Ramos (cell line): ENCODE data around the gene FNDC7.
"Not testable (repeated sequence)": the region's sequence is repeated elsewhere in the genome, so short reads cannot be mapped to it uniquely, and the experiment has no call there.

Experiments used
- in situ Hi-C: fragments of 300-500 bp; cut with MboI; formaldehyde crosslinking; loops from one replicate; pipeline ENCODE4 v1.14.3; 2022; ENCODE audit warnings: low sequenced_read_pairs; ENCODE audit not compliant: unreplicated experiment

The FNDC7 gene

DNA sequence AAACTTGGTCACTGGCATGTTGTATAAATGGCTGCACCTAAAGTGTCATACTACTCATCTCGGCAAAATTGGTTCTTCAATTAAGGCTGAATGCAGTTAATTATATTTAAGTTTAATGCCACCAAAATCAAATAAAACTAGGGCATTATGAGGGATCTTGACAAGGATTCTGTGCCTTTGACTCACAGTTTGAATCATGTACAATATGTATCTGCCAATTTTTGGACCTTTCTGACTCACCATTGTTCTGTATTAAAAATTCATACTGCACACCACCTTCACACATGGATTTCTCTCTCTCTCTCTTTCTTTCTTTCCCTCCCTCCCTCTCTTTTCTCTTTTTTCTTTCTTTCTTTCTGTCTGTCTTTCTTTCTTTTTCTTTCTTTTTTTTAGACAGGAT is 19.7 kb downstream of the FNDC7 start:
- in situ Hi-C loops, result no loop called here

DNA sequence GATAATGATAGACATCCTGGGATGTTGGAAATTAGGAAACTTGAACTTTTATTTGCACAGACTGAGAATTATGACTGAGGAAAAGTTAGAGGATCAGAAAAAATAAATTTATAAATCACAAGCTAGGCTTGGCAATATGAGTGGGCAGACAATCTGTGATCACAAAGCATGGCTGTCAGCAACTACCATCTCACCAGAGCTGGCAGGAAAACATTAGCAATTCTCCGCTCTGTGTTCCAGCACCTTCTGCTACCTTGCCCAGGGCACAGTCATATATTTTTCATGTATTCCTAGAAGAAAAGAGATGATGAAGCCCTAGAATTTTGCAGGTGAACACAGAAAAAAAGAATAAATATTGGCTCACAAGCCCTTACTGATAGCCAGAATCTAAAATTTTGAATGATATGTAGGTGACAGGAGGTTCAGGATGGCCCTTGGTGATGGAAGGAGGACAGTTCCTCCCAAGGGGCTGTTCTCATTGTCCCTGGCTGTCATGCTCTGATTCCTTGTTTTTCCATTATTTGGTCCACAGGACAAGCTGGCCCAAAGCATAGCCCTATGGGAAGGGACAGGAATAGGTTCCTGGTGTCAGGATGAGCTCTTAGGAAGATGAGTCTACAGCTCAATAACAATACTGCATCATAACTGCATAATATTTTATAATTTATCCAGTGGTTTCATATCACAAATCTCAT is 21.6 kb downstream of the FNDC7 start:
- in situ Hi-C loops, result no loop called here

DNA sequence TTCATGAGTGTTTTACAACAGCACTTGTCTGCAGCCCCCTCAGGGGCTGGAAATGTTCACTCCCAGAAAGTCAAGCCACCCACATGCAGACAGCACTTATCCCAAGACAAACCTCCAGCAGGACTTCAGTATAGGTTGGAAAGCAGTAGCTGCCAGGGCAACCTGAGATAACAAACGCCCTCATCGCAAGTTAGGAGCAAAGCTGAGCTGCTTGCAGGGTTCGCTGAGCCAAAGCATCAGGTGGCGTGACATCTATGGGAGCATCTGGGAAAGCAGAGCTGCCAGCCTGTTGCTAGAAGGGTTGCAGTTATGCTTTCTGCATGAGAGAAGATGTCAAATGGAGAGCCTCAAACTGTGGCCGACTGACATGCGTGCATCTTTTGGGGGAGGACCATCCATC is 29.5 kb downstream of the FNDC7 start:
- in situ Hi-C loops, result no loop called here

DNA sequence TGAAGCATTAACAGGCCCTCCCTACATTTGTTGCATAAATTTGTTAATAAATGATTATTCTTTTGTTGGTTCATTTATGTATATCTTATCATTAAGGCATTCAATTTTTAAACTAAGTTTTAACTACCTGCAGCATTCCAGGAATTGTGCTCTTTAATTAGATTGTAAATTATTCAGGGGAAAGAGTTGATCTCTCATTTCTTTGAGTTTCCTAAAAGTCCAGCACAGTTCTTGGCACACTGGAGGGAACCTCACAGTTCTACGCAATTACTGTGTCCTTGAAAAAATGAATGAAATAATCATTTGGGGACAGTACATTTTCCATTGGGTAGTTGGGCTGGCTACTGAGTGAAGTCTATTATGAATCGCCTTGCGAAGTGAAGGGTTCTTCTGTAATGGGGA is 33.3 kb downstream of the FNDC7 start:
- in situ Hi-C loops, result no loop called here

DNA sequence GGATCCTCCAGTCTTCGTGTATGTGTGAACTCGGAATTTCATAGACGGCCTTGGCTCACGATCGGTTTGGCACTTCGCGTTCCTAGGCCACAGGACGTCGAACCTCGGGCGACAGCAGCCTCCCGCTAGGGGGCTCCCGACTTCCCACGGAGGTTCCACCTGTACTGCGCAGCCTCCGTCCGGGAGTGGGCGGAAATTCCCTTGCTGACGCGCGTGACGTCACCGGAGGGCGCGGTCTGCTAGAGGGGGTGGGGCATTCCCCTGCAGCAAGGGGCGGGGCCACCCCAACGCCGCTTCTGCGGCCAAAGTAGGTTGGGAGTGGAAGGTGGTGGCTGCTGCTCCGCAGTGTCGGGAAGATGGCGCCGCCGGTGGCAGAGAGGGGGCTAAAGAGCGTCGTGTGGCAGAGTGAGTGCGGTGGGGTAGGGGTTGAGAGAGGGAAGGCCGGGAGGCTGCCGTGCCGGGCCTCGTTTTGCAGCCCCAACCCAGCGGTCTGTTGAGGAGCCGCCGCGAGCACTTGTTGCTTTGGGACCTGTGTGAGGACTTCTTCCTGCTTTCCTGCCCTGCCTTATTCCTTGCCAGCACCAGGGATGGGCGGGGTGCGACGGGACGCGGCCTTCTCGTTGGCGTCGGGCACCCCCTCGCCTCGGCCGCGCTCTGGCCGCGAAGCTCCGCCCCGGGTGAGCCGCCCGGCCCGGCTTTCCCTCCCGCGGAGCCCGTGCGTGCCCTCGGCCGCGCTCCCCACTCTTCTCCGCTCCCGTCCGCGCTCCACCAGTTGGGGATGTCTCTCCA is 33.9 kb downstream of the FNDC7 start, which contains the start of gene STXBP3:
TSS of gene STXBP3 (plus strand) at position 293 of the 789 bp plus-strand sequence. CDS start at position 357, 64 bp downstream.
- in situ Hi-C loops, result no loop called here

DNA sequence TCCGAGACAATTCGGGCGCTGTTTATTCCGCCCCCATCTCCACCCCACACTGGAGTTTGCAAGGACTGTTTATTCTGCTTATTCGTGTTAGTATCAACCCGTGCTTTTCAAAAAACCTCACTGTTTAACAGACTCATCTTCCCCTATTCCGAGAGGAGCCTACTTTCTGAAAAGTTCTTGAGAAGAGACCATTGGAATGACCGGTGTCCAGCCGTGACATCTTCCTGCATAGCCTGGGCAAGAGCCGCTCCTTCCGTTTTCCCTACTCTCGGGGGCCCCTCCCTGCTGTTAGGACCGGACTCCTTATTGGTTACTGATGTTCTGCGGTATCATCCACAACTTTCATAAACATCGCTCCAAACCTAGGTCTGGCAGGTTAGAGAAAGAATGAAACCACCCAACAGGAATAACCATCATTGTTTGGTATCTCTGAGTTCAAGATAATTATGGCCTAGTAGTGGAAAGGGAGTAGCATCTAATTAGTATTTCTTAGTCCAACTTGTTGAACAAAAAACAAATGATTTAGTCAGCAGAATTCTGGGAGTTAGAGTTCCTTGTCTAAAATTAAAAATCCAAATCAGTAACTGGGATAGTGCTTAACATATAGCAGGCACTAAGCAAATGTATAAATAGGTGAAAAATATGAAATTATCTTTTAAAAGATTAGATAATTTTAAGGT is 34.6 kb downstream of the FNDC7 start:
- in situ Hi-C loops, result no loop called here

DNA sequence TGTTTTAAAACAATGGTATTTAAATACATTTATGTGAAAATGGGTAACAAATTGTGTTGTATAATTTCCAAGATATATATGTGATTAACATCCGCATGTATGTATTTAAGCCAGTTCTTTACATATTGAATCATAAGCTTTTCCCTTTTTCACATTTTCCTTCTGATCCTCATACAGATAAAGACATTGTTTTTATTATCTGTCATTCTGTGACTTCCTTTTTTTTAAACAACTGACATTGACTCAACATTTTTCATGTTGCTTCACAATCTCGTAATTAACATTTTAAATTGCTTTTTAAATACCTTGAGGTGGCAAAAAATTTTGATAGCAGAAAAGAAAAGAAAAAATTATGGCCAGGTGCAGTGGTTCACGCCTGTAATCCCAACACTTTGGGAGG is 35.2 kb downstream of the FNDC7 start:
- in situ Hi-C loops, result no loop called here

DNA sequence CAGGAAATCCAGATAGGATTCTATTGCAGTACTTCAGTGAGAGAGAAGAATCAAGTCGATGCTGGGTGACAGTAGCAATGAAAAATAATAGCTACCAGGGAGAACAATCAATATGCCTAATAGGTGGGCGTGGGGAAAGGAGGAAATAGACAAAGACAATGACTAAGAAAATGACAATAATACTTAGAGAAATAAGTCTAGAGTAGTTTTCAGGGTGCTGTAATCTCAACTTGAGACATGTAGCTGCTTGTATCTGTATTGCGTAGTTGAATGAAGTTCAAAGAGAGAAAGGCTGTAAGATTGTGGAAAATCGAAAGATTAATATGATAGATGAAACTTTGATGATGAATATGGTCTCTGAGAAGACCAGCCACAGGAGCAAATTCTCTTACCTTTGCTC is 36.4 kb downstream of the FNDC7 start:
- in situ Hi-C loops, result no loop called here

DNA sequence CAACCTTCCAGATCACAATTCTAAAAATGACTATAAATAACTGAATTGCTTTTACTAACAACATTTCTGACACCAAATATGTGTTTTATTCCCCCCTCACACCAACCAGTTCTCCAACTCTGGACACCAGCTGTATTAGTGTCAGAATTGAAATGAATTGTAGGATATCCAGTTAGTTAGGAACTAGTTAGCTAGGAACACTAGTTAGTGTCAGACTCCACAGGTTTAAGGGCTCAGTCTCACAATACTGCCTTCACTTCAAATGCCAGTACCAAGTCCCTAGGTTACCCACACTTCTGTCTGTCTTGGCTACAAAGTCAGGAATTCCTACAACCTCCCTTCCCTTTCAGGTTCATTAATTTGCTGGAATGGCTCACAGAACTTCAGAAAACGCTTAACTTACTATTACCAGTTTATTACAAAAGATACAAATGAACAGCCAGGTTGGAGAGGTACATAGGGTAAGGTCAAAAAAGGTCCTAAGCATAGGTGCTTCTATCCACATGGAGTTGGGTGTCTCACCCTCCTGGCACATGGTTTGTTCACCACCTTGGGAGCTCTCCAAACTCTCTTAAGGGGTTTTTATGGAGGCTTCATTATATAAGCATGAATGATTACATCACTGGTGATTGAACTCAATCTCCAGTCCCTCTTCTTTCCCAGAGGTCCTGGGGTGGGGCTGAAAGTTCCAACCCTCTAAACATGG is 37.9 kb downstream of the FNDC7 start:
- in situ Hi-C loops, result no loop called here

DNA sequence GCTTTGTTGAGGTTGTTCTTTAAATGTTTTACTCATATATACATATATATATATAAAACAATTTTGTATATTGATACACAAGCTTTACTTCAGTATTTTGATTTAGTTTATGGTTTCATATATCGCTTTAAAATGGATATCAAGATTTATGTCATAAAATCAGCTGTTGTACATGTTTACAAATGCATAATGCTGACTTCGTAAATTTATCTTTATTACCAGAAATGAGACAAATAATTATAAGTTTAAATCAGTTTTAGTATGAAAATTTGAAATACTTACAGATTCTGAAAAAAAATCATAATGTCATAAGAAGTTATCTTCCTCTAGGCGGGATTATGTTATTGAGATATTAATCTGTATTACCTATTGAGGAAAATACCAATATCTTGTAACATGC is 40.7 kb downstream of the FNDC7 start:
- in situ Hi-C loops, result no loop called here

DNA sequence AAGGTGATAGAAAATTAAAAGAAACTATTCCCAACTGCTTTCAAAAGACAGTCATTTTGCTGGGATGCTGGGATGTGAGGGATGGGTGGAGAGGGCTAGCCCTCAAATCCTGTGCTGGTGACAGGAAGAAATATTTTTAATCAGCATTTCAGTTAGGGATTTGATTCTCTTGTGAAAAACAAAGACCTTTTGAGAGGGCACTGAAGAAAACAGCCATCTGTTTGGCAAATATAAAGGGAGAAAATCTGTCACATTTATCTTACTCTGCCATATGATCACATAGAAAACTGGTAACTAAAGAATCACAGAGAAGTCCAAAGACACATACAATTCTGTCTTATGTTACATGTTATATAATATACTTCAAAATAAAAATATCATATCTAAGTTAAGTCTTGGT is 46.1 kb downstream of the FNDC7 start:
- in situ Hi-C loops, result no loop called here

DNA sequence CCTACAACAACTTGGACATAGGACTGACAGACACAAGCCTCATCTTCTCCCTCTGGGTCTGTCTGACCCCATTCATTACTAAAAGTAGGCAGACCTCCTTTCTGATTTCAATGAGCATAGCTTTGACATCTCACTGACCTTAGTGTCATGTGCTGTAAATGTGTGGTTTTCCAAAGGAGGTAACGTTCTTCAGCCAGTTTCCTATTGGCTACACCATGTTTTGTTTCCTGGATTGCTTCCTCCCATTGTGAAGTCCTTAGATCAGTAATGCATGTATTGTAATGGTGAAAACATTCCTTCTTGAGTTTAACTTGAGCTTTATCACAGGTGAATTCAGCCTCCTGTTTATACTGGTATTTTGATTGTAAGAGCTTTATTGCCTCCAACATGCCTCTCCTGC is 54.4 kb downstream of the FNDC7 start:
- in situ Hi-C loops, result no loop called here

DNA sequence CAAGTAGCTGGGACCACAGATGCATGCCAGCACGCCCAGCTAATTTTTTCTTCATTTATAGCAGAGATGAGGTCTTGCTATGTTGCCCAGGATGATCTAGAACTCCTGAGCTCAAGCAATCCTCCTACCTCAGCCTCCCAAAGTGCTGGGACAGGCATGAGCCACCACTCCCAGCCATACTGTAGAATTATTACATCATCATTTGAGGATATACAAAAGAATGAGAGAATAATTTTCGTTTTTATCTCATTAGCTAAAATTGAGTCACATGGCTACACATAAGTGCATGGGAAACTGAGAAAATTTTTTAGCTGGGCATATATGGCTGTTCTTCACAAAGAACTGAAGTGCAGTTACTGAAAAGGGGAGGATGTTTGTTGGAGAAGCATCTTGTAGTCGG is 55.0 kb downstream of the FNDC7 start:
- in situ Hi-C loops, result no loop called here

DNA sequence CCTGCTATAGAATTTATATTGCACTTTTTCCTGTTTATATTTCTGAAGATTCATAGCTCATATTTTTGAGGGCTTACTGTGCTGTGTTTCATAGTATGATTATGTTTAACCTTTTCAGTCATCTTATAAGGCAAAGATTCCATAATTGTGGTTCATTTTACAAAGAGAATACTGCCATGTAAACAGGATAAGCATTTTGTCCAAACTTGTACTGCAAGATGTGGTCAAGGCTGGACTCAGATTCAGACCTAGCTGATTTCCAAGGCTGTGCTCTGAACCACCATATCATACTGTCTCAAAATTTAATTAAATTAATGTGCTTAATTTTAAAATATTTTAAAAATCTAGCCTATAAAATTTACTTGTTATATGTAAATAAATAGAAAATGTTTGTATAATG is 65.1 kb downstream of the FNDC7 start:
- in situ Hi-C loops, result no loop called here

DNA sequence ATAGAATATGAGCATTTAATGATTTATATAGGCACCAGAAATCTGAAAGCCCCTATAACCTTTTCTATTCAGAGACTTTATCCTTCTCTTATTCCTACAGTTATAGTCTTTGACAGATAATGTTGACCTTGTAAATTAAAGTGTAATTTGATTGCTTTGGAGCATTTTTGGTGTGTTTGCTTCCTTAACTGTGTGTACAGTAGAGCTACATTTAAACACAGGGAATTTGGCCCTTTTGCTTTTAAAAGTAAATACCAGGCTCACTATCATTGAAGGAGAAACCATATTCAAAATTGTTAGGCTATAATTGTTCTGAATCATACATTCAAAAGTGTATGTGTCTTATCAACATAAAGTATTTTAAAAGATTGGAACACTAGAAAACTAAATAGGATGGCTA is 66.7 kb downstream of the FNDC7 start:
- in situ Hi-C loops, result no loop called here

DNA sequence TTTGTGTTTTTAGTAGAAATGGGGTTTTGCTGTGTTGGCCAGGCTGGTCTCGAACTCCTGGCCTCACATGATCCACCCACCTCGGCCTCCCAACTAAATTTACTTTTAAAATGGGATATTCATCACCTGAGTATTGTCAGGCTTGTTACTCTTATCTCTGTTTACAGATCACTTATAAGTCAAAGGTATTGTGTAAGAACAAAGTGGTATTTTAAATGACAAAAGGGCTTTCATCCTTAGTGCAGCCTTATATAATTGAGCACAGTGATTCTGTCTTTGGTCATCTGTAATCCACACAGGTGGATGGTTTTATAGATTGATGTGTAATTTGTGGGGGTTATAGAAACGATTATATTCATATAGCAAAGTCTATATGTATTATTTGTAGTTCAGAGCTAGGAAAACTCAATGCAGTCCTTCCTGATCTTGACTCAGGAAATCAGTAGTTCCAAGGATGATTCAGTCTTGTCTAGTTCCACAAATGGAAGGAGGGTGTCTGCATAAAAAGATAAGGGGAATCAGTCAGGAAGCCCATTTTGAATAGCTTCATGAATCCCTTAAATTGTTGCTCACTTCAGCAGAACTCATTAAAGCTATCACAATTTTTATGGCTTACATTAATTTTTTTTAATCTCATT is 68.3 kb downstream of the FNDC7 start:
- in situ Hi-C loops, result no loop called here

DNA sequence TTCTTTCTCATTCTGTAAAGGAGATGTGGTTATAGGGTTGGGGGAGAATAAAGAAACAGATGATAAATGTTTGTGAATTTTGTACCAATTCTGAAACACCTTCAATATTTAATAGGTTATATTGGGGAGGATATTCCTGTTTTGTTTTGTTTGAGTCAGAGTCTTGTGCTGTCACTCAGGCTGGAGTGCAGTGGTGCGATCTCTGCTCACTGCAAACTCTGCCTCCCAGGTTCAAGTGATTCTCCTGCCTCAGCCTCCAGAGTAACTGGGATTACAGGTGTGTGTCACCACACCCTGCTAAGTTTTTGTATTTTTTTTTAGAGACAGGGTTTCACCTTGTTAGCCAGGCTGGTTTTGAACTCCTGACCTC is 68.9 kb downstream of the FNDC7 start:
- in situ Hi-C loops, result not testable (repeated sequence)

DNA sequence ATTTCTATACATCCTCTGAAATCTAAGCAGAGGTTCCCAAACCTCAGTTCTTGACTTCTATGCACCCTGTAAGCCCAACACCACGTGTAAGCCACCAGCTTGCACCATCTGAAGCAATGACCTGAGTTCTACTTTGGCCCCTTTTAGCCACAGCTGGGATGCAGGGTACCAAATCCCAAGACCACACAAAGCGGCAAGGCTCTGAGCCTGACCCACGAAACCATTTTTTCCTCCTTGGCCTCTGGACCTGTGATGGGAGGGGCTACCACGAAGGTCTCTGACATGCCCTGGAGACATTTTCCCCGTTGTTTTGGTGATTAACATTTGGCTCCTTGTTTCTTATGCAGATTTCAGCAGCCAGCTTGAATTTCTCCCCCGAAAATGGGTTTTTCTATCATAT is 72.6 kb downstream of the FNDC7 start:
- in situ Hi-C loops, result no loop called here

DNA sequence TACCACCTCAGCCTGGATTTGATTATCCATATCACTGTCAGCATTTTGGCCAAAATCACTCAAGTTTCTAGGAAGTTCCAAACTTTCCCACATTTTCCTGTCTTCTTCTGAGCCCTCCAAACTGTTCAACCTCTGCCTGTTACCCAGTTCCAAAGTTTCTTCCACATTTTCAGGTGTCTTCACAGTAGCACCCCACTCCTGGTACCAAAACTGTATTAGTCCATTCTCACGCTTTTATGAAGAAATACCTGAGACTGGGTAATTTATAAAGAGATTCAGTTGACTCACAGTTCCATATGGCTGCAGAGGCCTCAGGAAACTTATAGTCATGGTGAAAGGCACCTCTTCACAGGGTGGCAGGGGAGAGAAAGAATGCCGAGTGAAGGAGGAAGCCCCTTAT is 73.2 kb downstream of the FNDC7 start:
- in situ Hi-C loops, result no loop called here

DNA sequence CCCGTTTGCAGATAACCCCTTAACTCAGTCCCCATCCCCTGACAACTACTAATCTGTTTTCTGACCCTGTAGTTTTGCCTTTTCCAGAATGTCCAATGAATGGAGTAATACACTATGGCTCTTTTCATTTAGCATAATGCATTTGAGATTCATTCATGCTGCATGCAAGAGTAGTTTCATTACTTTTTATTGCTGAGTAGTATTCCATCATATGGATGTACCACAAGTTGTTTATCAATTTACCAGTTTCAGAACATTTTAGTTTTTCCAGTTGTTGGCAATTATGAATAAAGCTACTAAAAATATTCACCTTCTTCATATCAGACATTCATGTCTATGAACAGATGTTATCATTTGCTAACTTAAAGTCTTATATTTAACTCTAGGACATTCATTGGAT is 79.1 kb downstream of the FNDC7 start:
- in situ Hi-C loops, result no loop called here
